ENCODE measurements around the gene CAMK1.

CAMK1 gene

DNA sequence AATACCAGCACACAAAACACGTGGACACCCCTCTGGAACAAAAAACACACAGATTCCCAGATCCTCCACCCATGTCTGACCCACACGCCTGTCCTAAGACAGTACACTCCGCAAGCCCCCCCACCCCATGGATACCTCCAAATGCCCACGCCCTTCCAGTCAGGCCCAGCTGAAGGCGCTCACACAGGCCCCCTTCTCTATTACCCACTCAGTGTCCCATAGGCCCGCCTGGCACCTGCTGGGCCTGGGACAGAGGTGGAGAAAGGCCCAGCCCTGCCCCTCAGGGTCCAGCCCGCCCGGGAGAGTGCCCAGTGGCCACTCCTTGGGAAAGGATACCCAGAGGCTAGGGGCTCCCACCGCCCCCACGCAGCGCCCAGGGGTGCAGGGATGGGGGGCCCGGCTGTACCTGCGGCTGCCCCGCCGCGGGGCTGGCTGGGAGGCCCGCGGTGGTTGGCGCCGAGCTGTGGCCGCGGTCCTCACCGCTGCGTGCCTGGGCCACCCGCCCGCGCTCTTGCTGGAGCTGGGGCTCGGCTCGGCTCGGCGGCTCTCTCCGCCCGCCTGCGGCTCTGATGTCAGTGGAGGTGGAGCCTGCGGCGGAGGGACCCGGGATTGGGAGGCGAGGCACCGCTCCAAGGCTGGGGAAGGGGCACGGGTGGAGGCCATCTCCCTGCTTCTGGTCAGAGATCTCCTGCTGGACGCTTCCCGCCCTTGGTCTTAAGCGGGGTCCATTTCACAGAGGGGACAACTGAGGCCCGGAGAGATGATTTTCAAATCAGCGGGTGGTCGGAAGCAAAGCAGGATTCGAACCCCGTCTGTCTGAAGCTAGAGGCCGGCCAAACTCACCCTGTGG lies at the start of gene CAMK1:
Gene CAMK1 (minus strand): TSS at position 522 of the 850 bp plus-strand sequence. CDS start 2,198 bp downstream, outside the sequence.
- DNase-seq = peak; percentile 91

DNA sequence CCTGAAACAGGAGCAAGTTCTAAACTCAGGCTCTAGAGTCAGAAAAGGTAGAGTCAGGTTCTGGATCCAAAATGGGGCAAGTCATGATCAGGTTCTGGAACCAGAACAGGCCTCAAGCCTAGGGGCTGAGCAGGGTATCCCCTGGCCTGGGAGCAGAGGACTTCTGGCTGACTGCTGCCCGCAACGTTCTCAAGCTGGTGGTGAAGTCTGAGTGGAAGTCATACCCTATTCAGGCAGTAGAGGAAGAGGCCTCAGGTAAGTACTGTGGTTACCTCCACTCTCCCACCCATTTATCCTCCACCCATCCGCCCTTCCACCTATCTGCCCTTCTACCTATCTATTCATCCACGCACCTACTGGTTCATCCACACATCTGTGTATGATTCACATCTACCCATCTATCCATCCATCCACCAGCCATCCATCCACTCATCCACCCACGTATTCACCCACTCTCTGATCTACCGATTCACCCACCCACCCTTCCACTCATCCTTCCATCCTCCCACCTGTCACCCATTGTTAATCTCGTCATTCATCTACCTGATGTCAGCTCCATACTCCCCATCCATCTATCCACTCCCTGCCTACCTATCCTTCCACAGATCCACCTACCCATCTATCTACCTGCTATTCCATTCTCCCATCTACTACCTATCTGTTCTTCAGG lies 49.1 kb upstream of the CAMK1 start:
- no peak for DNase-seq

DNA sequence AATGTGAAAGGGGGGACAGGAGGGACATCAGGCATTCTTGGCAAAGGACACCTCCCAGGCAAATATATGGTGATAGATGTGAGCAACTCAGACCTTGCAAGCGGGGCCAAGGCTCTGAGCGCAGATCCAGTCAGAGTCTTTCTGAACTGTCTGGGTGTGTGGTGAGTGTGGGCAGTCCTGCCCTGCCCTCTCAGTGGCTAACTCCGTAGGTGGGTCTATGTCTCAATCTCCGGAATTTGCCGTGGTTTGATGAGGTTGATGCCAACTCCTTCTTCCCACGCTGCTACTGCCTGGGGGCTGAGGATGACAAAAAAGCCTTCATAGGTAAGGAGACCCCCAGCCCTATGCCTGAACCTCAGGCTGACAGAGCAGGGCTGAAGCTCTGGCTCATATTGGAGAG lies 47.7 kb upstream of the CAMK1 start:
- DNase-seq = no peak

DNA sequence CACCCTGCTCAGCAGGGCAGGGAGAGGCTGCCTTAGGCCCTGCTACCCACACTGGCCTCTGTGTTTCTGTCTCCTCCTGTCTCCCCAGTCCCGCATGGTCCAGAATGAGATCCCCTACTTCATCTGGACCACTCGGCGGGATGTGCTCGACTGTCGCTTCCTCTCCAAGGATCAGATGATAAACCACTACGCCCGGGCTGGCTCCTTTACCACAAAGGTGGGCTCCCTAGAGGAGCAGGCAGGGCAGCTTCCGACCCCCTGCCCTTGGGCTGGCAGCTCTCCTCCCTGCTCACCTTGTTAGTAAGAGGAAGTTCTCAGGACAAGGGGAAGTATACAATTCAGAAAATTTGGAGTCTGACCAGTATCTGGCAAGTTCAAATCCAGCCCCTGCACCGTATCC lies 46.2 kb upstream of the CAMK1 start:
- no peak for DNase-seq

DNA sequence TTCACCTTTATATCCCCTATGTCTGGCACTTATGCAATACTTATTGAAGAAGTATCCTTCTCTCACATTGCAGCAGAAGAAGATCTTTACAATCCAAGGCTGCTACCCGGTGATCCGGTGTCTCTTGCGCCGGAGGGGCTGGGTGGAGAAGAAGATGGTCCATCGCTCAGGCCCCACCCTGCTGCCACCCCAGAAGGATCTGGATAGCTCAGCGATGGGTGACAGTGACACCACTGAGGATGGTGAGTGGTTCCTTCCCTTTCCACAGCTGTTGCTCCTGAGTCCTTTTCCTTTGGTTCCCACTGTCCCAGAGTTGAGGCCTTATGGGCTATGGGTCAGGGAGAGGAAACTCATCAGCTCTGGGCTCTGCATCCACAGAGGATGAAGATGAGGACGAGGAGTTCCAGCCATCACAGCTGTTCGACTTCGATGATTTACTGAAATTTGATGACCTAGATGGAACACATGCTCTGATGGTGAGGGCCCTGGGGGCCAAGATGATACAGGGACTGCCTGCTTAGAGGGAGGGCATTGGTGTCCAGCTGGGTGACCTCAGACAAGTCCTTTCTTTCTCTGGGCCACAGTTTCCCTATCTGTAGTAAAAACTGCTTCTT lies 43.2 kb upstream of the CAMK1 start:
- no peak for DNase-seq

DNA sequence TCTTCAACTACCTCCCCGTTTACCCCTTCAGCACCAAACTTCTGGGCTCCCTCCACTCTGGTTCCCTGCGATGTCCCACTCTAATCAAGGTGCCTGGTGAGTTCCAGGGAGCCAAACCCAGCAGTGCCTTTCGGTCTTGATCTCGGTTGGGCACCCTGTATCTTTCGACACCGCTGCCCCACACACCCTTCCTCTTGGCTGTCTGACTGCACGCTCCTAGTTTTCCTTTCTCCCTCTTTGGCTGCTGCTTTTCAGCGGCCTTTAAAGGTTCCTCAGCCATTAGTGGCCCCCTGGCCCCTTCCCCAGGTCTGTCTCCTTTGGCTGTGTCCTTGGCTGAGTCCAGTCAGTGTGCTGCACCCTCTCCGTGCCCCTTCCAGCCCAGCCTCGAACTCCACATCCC lies 41.1 kb upstream of the CAMK1 start:
- DNase-seq = no peak

DNA sequence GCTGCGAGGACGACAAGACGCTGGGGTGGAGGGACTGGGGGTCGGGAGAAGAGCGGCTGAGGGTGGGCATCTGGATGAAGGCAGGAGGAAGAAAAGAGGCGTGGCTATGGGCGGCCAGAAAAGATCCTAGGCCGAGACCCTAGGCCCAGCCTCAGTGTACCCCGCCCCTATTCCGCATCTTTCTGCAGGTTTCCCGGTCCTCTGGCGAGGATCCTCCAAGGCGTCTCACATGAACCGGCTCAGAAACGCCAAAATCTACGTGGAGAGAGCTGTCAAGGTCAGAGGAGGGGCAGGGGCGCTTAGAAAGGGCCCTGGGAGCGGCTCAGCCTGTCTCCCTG lies 40.7 kb upstream of the CAMK1 start:
- peak; percentile 69 for DNase-seq

DNA sequence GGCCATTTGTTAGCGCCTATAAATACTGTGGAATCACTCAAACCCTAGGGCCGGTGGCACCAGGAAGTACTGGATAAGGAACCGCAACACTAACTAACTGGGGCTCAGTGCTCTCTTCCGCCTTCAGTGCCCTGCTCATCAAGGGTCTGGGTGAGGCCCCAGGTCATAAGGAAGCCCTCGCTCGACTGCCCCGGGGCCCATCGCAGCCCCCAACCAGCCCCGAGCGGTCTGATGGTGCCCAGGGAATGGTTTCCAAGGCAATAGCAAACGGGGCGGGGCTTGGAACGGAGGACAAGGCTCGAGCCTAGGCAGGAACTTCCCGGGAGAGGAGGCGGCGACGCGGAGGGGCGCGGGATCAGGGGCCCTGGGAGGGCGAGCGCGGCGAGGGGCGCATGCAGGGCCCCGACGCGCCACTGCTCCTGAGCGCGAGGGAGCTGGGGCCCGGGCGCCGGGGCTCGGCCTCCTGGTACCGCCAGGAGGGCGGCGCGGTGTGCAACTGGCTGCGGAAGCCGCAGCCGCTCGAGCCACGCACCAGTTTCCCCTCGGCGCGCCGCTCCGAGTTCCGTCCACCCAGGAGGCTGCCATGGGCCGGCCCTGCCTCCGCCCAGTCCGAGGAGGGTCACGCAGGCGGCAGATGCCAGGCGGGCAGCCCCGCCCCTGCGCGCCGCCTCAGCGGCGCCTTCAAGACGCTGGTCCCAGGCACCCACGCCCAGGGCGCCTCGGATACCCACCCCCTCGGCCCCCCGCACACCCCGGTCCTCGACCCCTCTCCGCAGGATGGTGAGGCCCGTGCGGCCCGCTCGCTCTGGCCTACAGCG lies 40.1 kb upstream of the CAMK1 start, which contains the start of gene TTLL3:
Gene TTLL3 (plus strand): TSS at position 648 of the 818 bp plus-strand sequence. CDS start 400 bp downstream, outside the sequence.
- DNase-seq = peak; percentile 82

DNA sequence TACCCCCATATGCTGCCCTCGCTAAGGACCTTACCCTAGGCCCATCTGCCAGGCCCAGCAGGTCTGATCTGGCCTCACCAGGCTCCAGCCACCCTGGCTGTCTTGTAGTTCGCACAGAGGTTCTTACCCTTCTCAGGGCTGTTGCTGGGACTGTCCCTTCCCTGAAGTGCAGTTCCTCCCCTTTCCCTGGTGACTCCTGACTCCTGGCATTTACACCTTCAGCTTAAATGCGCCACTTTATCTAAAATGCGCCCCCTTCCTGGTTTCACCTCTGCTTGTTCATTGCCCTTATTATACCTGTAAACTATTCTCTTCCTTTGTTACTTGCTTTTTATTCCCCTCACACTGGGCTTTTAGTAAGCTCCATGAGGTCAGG lies 39.5 kb upstream of the CAMK1 start:
- DNase-seq = no peak

DNA sequence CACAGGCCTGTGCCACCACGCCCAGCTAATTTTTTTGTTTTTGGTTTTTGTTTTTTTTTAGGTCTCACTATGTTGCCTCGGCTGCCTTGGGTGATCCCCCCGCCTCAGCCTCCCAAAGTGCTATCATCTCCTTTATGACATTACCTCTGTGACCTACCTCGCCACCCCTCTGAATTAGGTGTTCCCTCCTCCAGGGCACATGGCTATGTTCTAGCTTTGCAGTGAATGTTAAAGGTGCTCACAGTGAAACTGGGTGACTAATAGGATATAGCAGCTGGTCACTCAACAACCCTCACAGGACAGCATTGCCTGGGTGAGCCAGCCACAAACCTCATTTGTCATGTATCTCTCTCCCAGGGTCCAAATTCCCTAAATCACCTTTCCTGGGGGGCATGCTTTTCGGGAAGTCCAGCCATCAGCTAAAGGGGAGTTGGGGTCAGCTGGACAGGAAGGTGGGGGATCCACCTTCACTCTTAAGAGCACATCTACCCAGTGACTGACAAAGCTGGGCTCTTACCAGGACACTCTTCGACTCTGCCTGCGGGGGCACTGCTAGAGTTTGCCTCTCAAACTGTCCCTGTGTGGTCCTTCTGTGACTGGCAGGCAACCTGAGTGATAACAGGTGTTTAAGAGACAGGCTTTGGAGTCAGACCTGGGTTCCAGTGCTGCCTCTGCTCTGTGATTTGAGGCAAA lies 38.7 kb upstream of the CAMK1 start:
- DNase-seq = no peak

DNA sequence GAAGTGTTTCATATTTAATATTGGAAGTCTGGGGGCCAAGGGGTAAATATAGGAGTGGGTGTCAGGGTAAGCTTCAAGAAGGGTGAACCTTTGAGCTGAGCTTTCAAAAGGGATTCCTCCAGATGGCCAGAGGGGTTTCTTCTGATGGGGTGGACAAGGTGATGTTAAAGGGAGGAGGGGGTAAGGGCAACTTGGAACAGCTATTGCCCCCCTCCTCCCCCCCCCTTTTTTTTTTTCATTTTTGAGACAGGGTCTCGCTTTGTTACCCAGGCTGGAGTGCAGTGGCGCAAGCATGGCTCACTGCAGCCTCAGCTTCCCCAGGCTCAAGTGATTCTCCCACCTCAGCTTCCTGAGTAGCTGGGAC lies 38.2 kb upstream of the CAMK1 start:
- DNase-seq = no peak

DNA sequence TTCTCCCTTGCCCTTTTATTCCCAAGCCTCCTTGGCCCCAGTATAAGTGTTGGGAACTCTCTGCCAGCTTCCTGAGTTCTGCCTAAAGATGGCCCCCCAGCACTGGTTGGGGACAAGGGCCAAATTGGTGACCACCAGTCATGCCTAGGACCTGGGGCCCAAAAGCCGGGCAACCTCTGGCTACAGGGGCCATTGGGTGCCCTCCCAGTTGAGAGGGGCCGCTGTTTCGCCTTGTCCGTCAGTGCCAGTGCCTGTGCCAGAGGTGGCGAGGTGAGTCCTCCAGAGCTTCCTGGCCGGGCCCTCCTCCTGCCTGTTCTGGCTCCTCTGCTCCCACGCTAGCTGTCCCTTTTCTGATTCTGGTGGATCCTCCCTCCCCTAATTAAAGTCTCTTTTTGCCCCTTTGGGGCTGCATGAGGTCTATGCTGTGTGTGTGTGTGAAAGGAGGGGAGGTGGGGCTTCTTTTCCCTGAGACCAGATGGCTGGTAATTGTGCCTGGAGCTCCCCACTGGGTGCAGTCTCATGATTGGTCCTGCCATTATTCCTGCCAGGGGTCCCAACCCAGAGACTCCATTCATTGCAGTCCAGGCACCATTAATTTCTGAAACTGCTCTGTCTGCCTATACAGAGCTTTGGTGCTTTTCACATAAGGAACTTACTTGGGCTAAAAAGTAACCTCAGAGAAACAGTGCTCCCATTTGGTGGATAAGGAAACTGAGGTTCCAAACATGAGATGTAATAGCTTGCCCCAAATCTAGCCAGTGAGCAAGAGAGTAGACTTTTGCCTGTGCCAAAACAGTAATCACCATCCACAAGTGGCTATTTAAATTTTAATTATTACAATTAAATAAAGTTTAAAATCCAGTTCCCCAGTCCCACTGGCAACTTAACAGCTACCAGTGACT lies 37.2 kb upstream of the CAMK1 start:
- no peak for DNase-seq

DNA sequence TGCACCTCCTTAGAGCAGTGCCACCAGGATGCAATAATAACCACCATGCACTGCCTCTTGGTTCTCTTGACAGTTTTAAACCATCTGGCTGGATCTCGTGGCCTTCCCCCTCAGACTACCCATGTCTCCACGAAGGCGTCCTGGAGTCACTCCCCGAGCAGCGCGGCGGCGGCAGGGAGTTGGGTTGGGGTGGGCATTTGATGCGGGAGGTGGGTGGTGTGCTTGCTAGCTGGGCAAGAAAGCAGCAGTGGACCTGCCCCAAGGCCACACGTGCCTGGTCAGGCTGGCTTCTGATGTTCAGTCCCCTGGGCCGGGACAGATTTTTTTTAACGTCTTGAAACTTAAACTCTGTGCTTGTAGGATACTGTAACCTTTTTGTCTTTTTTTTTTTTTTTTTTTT lies 36.4 kb upstream of the CAMK1 start:
- DNase-seq = no peak

DNA sequence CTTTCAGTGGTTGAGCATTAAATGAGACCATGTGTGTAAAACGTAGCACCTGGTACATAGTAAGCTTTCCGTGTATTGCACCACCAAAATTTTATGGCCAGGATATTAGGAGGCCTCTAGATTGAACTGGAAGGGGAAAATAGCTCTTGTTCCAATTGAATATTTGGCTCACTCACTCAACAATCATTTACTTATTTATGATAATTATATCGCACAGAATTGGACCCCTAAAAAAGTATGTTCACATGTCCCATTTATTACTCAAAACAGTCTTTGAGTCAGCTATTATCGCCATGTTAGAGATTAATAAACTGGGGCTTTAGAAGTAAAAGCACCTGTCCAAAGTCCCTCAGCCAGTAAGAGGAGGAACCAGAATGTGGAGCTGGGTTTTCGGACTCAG lies 35.2 kb upstream of the CAMK1 start:
- no peak for DNase-seq

DNA sequence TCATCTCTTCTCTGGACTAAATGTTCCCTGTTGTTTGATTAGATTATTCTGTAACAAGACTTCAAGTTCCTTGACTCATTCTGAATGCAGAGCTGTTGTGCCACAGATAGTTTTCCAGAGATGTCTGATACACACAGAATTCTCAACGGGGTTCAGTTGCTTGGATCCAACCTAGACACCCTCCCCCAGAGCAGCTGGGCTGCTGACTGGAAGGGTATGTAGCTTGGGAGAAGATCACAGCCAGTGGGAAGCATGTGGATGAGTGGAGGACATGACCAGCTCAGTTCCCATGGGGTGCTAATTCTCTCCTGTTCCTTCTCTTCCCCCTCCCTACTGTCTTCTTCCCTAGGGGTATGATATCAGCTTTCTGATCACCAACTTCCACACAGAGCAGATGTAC lies 33.7 kb upstream of the CAMK1 start:
- DNase-seq = no peak

DNA sequence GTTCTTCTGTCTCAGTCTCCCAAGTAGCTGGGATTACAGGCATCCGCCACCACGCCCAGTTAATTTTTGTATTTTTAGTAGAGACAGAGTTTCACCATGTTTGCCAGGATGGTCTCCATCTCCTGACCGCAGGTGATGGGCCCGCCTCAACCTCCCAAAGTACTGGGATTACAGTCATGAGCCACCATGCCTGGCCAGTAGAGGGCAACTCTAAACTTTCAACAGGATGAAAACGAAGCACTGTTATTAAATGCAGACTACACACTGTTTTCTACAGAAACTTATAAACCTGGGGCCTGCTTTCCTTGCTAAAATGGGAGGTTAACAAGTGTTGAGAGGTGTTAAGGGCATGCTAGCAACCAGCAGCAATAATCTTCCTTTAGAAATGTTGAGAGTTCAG lies 30.8 kb upstream of the CAMK1 start:
- DNase-seq = no peak

DNA sequence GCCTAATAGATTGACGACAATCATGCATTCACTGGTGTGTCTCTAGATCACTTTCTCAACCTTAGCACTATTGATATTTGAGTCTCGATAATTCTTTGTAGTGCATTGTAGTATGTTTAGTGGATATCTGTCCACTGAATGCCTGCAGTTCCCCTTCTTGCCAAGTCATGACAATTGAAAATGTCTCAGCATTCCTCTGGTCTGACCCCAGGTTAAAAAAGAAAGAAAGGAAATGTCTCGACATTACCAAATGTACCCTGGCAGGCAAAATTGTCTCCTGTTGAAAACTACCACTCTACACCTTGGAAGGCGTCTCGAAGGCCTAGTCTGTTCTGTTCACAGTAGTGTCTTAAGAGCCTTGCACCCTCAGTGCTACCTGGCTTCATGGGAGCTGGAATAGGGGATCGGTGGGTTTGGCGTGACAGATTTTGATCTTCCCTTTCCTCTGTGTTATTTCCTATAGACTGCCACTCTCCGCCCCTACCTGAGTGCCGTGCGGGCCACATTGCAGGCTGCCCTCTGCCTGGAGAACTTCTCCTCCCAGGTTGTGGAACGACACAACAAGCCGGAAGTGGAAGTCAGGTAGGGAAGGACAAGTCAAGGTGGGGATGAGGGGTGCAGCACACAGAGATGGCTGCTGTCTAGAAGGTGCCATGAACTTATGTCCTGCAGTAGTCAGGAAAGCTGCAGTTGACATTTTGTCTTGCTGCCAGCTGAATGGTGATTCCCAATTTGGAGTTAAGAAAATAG lies 27.6 kb upstream of the CAMK1 start:
- no peak for DNase-seq

DNA sequence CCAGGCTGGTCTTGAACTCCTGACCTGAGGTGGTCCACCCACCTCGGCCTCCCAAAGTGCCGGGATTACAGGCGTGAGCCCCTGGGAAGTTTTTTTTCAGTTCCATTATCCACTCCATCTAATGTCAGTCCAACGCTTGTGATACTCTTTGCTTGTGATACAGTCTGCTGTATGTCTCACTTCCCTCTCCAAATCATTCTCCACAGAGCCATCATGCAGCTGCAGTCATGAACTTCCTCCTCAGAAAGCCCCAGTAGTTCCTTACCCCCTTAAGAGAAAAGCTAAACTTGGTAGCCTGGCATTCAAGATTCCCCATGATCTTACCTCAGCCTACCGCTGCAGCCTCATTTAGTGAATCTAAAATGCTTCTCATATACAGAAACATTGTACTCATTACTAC lies 25.5 kb upstream of the CAMK1 start:
- DNase-seq = no peak

DNA sequence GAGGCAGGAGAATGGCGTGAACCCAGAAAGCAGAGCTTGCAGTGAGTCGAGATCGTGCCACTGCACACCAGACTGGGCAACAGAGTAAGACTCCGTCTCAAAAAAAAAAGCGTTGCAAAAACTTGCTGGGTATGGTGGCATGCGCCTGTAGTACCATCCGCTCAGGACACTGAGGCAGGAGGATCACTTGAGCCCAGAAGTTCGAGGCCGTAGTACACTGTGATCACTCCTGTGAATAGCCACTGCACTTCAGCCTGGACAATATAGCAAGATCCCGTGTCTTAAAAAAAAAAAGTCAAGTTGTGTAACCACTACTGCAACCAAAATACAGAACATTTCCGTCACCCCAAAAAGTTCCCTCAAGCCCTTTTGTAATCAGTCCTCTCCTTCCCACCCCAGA lies 24.7 kb upstream of the CAMK1 start:
- DNase-seq = no peak

DNA sequence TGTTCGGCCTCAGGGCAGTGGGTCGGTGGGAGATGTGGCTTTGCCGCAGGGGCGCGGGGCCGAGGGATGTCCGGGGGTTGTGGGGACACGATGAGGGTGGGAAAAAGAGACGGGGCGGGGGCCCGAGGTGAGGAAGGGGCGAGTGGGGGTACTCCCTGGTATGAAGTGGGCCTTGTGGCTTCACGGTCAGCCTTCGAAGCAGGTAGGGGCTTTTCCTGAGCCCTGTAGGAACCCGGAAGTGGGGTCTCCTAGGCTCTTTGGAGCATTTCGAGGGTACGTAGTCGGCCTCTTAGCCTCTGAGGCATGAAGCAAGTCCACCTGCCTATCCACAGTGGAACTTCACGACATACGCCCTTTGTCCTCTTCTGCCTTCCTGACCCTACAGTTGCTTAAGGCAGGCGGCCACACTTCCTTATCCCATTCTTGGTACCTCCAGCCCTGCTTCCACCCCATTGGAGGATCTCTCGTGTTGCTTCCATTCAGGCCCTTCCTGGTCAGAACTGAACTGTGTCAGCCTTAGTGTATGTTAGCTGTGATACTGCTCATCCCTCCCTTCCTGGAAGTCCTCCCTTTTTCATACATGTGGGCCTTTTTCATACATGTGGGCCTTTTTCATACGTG lies 23.5 kb upstream of the CAMK1 start:
- DNase-seq = no peak
